Type B pancreatic cell (in vitro differentiated cells): ENCODE data around the gene PITPNM1. TPM values are rescaled to one million over a fixed set of nuclear protein-coding genes. Genes with fewer than 3 reads are reported as not detected.
A peak's percentile ranks its signal among the peaks of the same experiment; 100 is the strongest.
"Not testable (repeated sequence)": the region's sequence is repeated elsewhere in the genome, so short reads cannot be mapped to it uniquely, and the experiment has no call there.

Experiments
- DNase-seq: peaks from one replicate; pipeline ENCODE4 v3.0.0; 2021; ENCODE audit warnings: mixed read lengths; ENCODE audit not compliant: unreplicated experiment; ENCODE audit errors: extremely low spot score
- H3K27ac Mint-ChIP-seq: 2 replicates; pipeline ENCODE4 v1.8.0; 2021; ENCODE audit warnings: mild to moderate bottlenecking, mixed read lengths
- H3K27me3 Mint-ChIP-seq: 2 replicates; pipeline ENCODE4 v1.8.0; 2021; ENCODE audit warnings: mixed read lengths
- H3K36me3 Mint-ChIP-seq: 2 replicates; pipeline ENCODE4 v1.8.0; 2021; ENCODE audit warnings: mixed read lengths
- H3K4me1 Mint-ChIP-seq: one replicate; pipeline ENCODE4 v1.8.0; 2021; ENCODE audit warnings: mixed read lengths; ENCODE audit not compliant: unreplicated experiment
- H3K4me3 Mint-ChIP-seq: 2 replicates; pipeline ENCODE4 v1.8.0; 2021; ENCODE audit warnings: mild to moderate bottlenecking, mixed read lengths
- H3K9me3 Mint-ChIP-seq: 2 replicates; pipeline ENCODE4 v1.8.0; 2021; ENCODE audit warnings: mixed read lengths
- CTCF ChIP-seq: fragments of 200-600 bp; sonication (generic); conservative IDR thresholded peaks from 2 replicates; pipeline ENCODE4 v1.5.0; 2021; ENCODE audit warnings: antibody characterized with exemption, mild to moderate bottlenecking
- total RNA-seq: library from RNA; stranded (reverse); gene quantifications from 2 replicates; pipeline ENCODE4 v1.2.1, GENCODE V29; 2021; ENCODE audit warnings: low replicate concordance

Gene PITPNM1
- total RNA-seq, 1 donor from 2014 or later = 51.7 TPM

GRCh38 chr11:67468759-67469507 lies 36.2 kb downstream of the PITPNM1 start, which contains the start of gene TMEM134:
Gene TMEM134, minus strand, starts transcription at chr11:67469251. Its CDS starts 59 bp downstream, at chr11:67469192.
- Mint-ChIP-seq H3K4me3 (peak within 1 kb of the TSS; percentile 92), H3K36me3 (no peaks in the 10 kb centered on the region), H3K27ac (peak within 1 kb of the TSS; percentile 83), H3K9me3 (no peaks in the 10 kb centered on the region), H3K27me3 (no peaks in the 10 kb centered on the region), H3K4me1 (peaks cover 9% of the 10 kb centered on the region)
- DNase-seq = peak; percentile 95
- peak; percentile 62 for TF ChIP-seq CTCF

- H3K9me3 Mint-ChIP-seq = no peaks in the 10 kb centered on the region
Observed at GRCh38 chr11:67468456-67468758, 36.8 kb downstream of the PITPNM1 start.

GRCh38 chr11:67468056-67468455 lies 37.1 kb downstream of the PITPNM1 start:
- no peak for DNase-seq
- H3K36me3 Mint-ChIP-seq = no peaks in the 10 kb centered on the region
- peak overlapping the region; percentile 92 for H3K4me3 Mint-ChIP-seq
- H3K27me3 Mint-ChIP-seq = no peaks in the 10 kb centered on the region
- H3K9me3 Mint-ChIP-seq = no peaks in the 10 kb centered on the region
- TF ChIP-seq CTCF = no peak
- H3K4me1 Mint-ChIP-seq = peaks cover 9% of the 10 kb centered on the region
- H3K27ac Mint-ChIP-seq = peak overlapping the region; percentile 83

More at GRCh38 chr11:67468456-67468758, 36.8 kb downstream of the PITPNM1 start:
- Mint-ChIP-seq H3K4me3 (peak overlapping the region; percentile 92), H3K27ac (peak overlapping the region; percentile 83), H3K36me3 (no peaks in the 10 kb centered on the region), H3K4me1 (peaks cover 9% of the 10 kb centered on the region), H3K27me3 (no peaks in the 10 kb centered on the region)
- no peak for TF ChIP-seq CTCF
- DNase-seq = no peak

GRCh38 chr11:67466962-67467771 lies 38.0 kb downstream of the PITPNM1 start:
- Mint-ChIP-seq H3K36me3 (no peaks in the 10 kb centered on the region), H3K9me3 (no peaks in the 10 kb centered on the region), H3K4me3 (peak overlapping the region; percentile 92), H3K27ac (peak overlapping the region; percentile 83), H3K4me1 (peaks cover 9% of the 10 kb centered on the region), H3K27me3 (no peaks in the 10 kb centered on the region)
- TF ChIP-seq CTCF = no peak
- DNase-seq = no peak

- H3K9me3 Mint-ChIP-seq = no peaks in the 10 kb centered on the region
- peak overlapping the region; percentile 55 for H3K4me3 Mint-ChIP-seq
- no peaks in the 10 kb centered on the region for H3K36me3 Mint-ChIP-seq
- H3K4me1 Mint-ChIP-seq = peaks cover 9% of the 10 kb centered on the region
- no peak overlapping the region for H3K27ac Mint-ChIP-seq
- TF ChIP-seq CTCF = no peak
- DNase-seq = no peak
- no peaks in the 10 kb centered on the region for H3K27me3 Mint-ChIP-seq
Observed at GRCh38 chr11:67466367-67466766, 38.8 kb downstream of the PITPNM1 start.

GRCh38 chr11:67465530-67465929 lies 39.6 kb downstream of the PITPNM1 start:
- H3K27me3 Mint-ChIP-seq, DNase-seq, H3K9me3 Mint-ChIP-seq, H3K4me1 Mint-ChIP-seq, H3K36me3 Mint-ChIP-seq: not testable (repeated sequence)
- Mint-ChIP-seq H3K4me3 (peak overlapping the region; percentile 88), H3K27ac (peak overlapping the region; percentile 85)
